HUES48 (cell line): ENCODE results near the gene DAZL.
A peak's percentile ranks its signal among the peaks of the same experiment; 100 is the strongest.

ENCODE experiments used
- H3K27ac ChIP-seq: one replicate; pipeline ENCODE4 v1.7.0; 2013; ENCODE audit warnings: low read depth, low read length, inconsistent platforms
- H3K27me3 ChIP-seq: 2 replicates; pipeline ENCODE4 v1.6.1; 2013; ENCODE audit warnings: mild to moderate bottlenecking, low read length; ENCODE audit not compliant: control insufficient read depth, insufficient read depth
- H3K36me3 ChIP-seq: 2 replicates; pipeline ENCODE4 v1.6.1; 2013; ENCODE audit warnings: low read length; ENCODE audit not compliant: control insufficient read depth, insufficient read depth
- H3K4me1 ChIP-seq: 2 replicates; pipeline ENCODE4 v1.6.1; 2013; ENCODE audit warnings: mild to moderate bottlenecking, low read length; ENCODE audit not compliant: control insufficient read depth, insufficient read depth
- H3K4me3 ChIP-seq: 2 replicates; pipeline ENCODE4 v1.5.1; 2013; ENCODE audit warnings: mild to moderate bottlenecking, low read depth, low read length
- H3K9ac ChIP-seq: 2 replicates; pipeline ENCODE4 v1.6.1; 2013; ENCODE audit warnings: mild to moderate bottlenecking, low read depth, low read length, moderate library complexity
- H3K9me3 ChIP-seq: 2 replicates; pipeline ENCODE4 v1.6.1; 2013; ENCODE audit warnings: low read length; ENCODE audit not compliant: control insufficient read depth, insufficient read depth

DAZL gene

DNA sequence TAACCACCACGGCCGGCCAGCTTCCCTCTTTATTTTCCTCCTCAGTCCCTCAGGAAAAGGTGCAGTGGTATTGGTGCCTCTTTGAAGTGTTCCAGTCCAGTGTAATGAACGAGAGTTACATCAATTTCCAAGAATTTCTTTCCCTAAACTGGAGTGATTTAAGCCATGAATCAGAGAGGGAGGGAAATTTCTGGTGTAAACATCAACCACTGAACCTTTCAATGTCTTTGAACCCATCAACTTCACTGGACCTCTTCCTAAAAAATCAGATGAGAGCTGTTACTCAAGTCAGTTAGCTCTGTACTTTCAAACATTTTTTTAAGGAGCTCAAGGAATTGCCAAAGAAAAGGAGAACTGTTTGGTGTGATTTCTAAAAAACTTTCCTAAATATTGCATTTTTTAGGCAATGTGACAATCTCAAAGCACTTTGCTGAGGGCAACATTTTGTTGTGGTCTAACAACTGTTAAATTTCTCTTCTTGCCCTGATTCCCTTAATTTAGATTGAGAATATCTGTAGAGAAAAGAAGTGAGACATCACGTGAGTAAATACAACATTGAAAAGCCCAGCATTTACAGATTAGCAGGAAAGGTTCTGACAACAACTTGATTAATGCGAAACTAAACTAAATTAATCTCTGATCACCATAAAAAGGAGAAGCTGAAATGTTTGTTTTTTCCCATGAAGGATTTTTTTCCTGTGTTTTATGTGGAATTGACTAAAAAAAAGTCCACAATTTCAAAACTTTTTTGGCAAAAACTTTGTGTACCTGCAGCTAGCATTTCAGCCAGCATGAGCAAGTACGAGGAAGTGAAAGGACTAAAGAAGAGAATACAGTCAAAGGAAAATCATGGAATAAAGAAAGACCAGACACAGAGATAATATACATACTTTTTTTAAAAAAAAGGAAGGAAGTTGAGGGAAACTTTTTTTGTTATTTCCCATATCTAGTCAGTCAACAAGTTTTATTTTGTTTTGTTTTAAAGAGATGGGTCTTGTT lies 9.1 kb upstream of the DAZL start:
- H3K4me3 ChIP-seq, result no peak overlapping the region
- H3K4me1 ChIP-seq, result peaks cover 16% of the 10 kb centered on the region; the same call in 1 of the 2 replicates
- no peak overlapping the region for H3K27ac ChIP-seq
- H3K9ac ChIP-seq, result no peak overlapping the region
- peaks cover 9% of the 10 kb centered on the region; the same call in 1 of the 2 replicates for H3K9me3 ChIP-seq
- no peaks in the 10 kb centered on the region for H3K27me3 ChIP-seq
- H3K36me3 ChIP-seq, result no peaks in the 10 kb centered on the region

- H3K9ac ChIP-seq, result no peak overlapping the region
- H3K4me3 ChIP-seq, result no peak overlapping the region
- H3K27ac ChIP-seq, result no peak overlapping the region
- no peaks in the 10 kb centered on the region for H3K9me3 ChIP-seq
- H3K36me3 ChIP-seq, result no peaks in the 10 kb centered on the region
- no peaks in the 10 kb centered on the region for H3K27me3 ChIP-seq
- H3K4me1 ChIP-seq, result peaks cover 33% of the 10 kb centered on the region
These were observed 4.8 kb upstream of the DAZL start for GRCh38 chr3:16609927-16610580.

DNA sequence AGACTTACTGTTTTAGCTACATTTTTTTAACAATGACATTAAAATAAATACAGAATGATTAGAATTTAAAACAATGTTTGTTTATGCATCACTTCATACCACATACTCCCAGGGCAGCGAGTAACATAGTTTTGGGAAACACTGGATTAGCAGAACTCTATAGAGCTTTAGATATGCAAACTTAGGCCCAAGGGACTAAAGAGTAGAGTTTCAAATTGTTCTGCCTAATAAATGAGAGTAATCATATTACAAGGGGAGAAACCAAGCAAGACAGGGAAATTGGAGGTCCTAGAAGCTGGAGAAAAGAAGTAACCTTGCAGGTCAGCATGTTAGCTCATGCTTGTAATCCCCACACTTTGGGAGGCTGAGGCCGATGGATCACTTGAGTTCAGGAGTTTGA lies 3.6 kb upstream of the DAZL start:
- Histone ChIP-seq H3K9ac (no peak overlapping the region), H3K9me3 (peaks cover 6% of the 10 kb centered on the region; the same call in 1 of the 2 replicates), H3K4me1 (peaks cover 33% of the 10 kb centered on the region), H3K27me3 (no peaks in the 10 kb centered on the region), H3K4me3 (no peak overlapping the region), H3K36me3 (no peaks in the 10 kb centered on the region; the same call in 1 of the 2 replicates), H3K27ac (peak overlapping the region; percentile 23)

GRCh38 chr3:16607718-16608117 lies 2.5 kb upstream of the DAZL start:
- Histone ChIP-seq H3K9ac (no peak overlapping the region), H3K9me3 (peaks cover 6% of the 10 kb centered on the region; the same call in 1 of the 2 replicates), H3K36me3 (no peaks in the 10 kb centered on the region; the same call in 1 of the 2 replicates), H3K27me3 (no peaks in the 10 kb centered on the region), H3K4me3 (no peak overlapping the region), H3K27ac (no peak overlapping the region), H3K4me1 (peaks cover 33% of the 10 kb centered on the region)

DNA sequence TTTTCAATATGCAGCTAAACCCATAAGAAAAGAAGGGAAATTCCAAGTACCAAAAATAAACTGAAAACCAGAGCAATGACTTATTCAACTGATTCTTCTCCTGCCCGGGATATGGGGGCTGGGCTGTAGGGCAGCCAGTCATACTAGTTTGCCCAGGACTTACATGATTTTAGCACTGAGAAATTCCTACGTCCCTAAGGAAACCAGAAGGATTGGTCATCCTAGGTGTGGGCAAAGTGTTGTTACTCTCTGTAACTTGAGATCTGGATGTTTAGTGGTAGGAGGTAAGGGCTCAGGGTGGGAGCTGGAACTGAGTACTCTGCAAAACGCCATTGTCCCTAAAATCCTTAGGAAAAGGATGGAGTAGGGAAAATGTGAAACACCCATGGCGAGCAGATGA lies 1.2 kb upstream of the DAZL start:
- Histone ChIP-seq H3K9me3 (peaks cover 6% of the 10 kb centered on the region; the same call in 1 of the 2 replicates), H3K27ac (no peak overlapping the region), H3K9ac (no peak overlapping the region), H3K27me3 (no peaks in the 10 kb centered on the region), H3K36me3 (no peaks in the 10 kb centered on the region; the same call in 1 of the 2 replicates), H3K4me3 (no peak overlapping the region), H3K4me1 (peaks cover 34% of the 10 kb centered on the region)

DNA sequence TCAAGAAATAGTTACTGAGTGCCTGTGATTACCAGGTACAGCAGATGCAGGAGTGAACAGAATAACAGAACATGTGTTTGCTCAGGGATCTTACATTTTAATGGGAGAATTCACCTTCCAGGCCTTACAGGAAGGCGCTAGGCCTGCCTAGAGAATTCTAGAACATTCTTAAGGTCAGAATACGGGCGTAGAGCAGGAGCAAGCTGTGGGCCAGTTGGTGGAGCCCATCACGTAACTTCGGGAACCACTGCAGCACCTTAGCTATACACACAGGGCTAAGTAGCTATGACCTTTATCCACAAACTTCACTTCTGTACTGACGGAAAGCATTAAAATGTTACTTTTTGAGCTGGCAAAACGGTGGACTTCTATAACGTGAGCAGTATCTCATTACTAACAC lies 743 bp upstream of the DAZL start:
- peaks cover 30% of the 10 kb centered on the region for H3K4me1 ChIP-seq
- H3K27ac ChIP-seq, result no peak overlapping the region
- H3K9me3 ChIP-seq, result peaks cover 6% of the 10 kb centered on the region; the same call in 1 of the 2 replicates
- no peaks in the 10 kb centered on the region for H3K27me3 ChIP-seq
- no peak overlapping the region for H3K4me3 ChIP-seq
- H3K36me3 ChIP-seq, result no peaks in the 10 kb centered on the region; the same call in 1 of the 2 replicates
- no peak overlapping the region for H3K9ac ChIP-seq

GRCh38 chr3:16604433-16604832 lies 790 bp downstream of the DAZL start:
- no peak overlapping the region for H3K9ac ChIP-seq
- H3K27me3 ChIP-seq, result no peaks in the 10 kb centered on the region
- H3K4me3 ChIP-seq, result no peak overlapping the region
- peaks cover 28% of the 10 kb centered on the region for H3K4me1 ChIP-seq
- no peaks in the 10 kb centered on the region; the same call in 1 of the 2 replicates for H3K36me3 ChIP-seq
- H3K9me3 ChIP-seq, result peaks cover 6% of the 10 kb centered on the region; the same call in 1 of the 2 replicates
- no peak overlapping the region for H3K27ac ChIP-seq

DNA sequence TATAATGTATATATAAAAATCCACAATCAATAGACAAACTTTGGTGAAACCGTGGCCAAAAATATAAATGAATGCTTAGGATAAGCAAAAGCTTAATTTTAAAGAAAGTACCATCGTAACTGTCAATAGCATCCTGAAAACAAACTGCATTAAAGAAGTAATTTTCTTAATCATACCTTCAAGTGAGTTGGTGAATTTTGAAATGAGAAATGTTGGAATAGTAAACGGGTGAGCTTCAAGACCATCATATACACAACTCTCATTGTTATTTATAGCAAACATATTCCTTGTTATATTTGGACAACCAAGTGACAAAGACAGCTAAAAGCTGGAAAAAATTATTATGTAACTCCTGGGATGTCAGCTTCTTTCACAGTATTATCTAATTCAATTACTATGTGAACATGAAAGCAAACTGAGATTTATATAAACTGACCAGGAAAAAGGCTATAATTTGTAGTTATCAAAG lies 3.7 kb downstream of the DAZL start:
- no peak overlapping the region for H3K4me3 ChIP-seq
- H3K9me3 ChIP-seq, result peaks cover 6% of the 10 kb centered on the region; the same call in 1 of the 2 replicates
- H3K27ac ChIP-seq, result no peak overlapping the region
- H3K27me3 ChIP-seq, result no peaks in the 10 kb centered on the region
- peaks cover 17% of the 10 kb centered on the region for H3K4me1 ChIP-seq
- H3K36me3 ChIP-seq, result no peaks in the 10 kb centered on the region; the same call in 1 of the 2 replicates
- H3K9ac ChIP-seq, result no peak overlapping the region

- H3K4me1 ChIP-seq, result peaks cover 11% of the 10 kb centered on the region
- H3K9ac ChIP-seq, result no peak overlapping the region
- H3K4me3 ChIP-seq, result no peak overlapping the region
- peaks cover 6% of the 10 kb centered on the region; the same call in 1 of the 2 replicates for H3K9me3 ChIP-seq
- H3K27me3 ChIP-seq, result no peaks in the 10 kb centered on the region
- H3K27ac ChIP-seq, result no peak overlapping the region
- H3K36me3 ChIP-seq, result no peaks in the 10 kb centered on the region; the same call in 1 of the 2 replicates
These were observed 4.3 kb downstream of the DAZL start for GRCh38 chr3:16600780-16601536.

DNA sequence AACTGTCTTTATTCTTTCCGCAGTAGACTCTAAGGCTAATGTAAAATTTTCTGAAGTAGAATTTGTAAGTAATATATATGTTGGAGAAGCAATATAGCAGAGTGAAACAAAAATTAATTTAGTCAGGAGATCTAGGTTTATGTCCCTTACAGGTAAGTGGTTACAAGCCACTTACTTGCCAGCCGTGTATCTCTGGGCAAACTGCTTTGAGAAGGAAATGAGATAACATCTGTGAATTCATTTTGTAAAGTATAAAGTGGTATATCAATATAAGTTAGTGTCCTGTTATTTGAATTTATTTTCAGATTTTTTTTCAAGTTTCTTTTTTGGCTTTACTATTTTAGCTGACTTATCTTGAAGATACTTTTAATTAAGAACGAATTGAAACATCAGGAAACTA lies 5.5 kb downstream of the DAZL start:
- Histone ChIP-seq H3K4me3 (no peak overlapping the region), H3K27me3 (no peaks in the 10 kb centered on the region), H3K9me3 (peaks cover 6% of the 10 kb centered on the region; the same call in 1 of the 2 replicates), H3K36me3 (no peaks in the 10 kb centered on the region; the same call in 1 of the 2 replicates), H3K4me1 (peaks cover 11% of the 10 kb centered on the region), H3K9ac (no peak overlapping the region), H3K27ac (no peak overlapping the region)
